B cell (primary cell): Measurements from ENCODE around the gene PPP3CA. TPM values are rescaled to one million over a fixed set of nuclear protein-coding genes. Genes with fewer than 3 reads are reported as not detected.

Experiments
- ATAC-seq: fragments of 200-7000 bp; cut with Tn5 transposase; one replicate; pipeline ENCODE4 v1.10.0; 2021; ENCODE audit warnings: low read depth, mild to moderate bottlenecking, moderate number of reproducible peaks, moderate library complexity
- CTCF ChIA-PET: fragments of 350-600 bp; sonication (Branson Sonifier 250); formaldehyde crosslinking; loops from one replicate; lab custom pipeline; 2021; ENCODE audit warnings: antibody characterized with exemption, inconsistent platforms; lab: Charles Lee
- POLR2A ChIA-PET: fragments of 350-600 bp; sonication (Branson Sonifier 250); formaldehyde crosslinking; loops from one replicate; lab custom pipeline; 2021; ENCODE audit warnings: antibody characterized with exemption; lab: Charles Lee
- DNase-seq: peaks from one replicate; pipeline ENCODE4 v3.0.0; 2013
- H2AFZ ChIP-seq: 2 replicates; pipeline ENCODE4 v1.6.1; 2012; ENCODE audit warnings: mild to moderate bottlenecking, low read depth, low read length; ENCODE audit not compliant: insufficient read depth, poor library complexity, severe bottlenecking
- H3K27ac ChIP-seq, 2 donors: 1 replicate in 1 of 2; 2 replicates in 1 of 2; pipeline ENCODE4 v1.5.1; 2012 to 2013; ENCODE audit warnings: low read length in 2 of 2, mild to moderate bottlenecking in 2 of 2, moderate library complexity in 1 of 2
- H3K27me3 ChIP-seq, 4 experiments: fragments of 200-600 bp in 1 of 4; sonication (generic) in 1 of 4; replicated peaks in 1 of 4; 1 replicate in 2 of 4; 2 replicates in 2 of 4; pipeline versions ENCODE4 v1.6.1 to v1.7.0; 2013 to 2016; ENCODE audit warnings: low read length in 3 of 4, mild to moderate bottlenecking in 2 of 4, mixed read lengths in 1 of 4, moderate library complexity in 1 of 4; ENCODE audit not compliant: insufficient read depth in 4 of 4, control insufficient read depth in 3 of 4; ENCODE audit errors: control extremely low read depth in 1 of 4
- H3K36me3 ChIP-seq, 2 experiments: replicated peaks in 1 of 2; 1 replicate in 1 of 2; 2 replicates in 1 of 2; pipeline versions ENCODE4 v1.6.1 to v1.7.1; 2013; ENCODE audit warnings: low read length in 1 of 2; ENCODE audit not compliant: insufficient read depth in 2 of 2, control insufficient read depth in 1 of 2; ENCODE audit errors: control extremely low read depth in 1 of 2, extremely low read depth in 1 of 2
- H3K4me1 ChIP-seq, 2 donors: fragments of 200-600 bp in 1 of 2; sonication (generic) in 1 of 2; 1 replicate in 1 of 2; 2 replicates in 1 of 2; pipeline versions ENCODE4 v1.5.1 to v1.6.1; 2013 to 2017; ENCODE audit warnings: low read length in 2 of 2; ENCODE audit not compliant: control insufficient read depth in 2 of 2, insufficient read depth in 2 of 2
- H3K4me2 ChIP-seq: replicated peaks from 2 replicates; pipeline ENCODE3; 2012; ENCODE audit warnings: mild to moderate bottlenecking, low read depth, low read length; ENCODE audit not compliant: poor library complexity, severe bottlenecking
- H3K4me3 ChIP-seq, 5 experiments: fragments of 200-600 bp in 1 of 5; sonication (generic) in 1 of 5; 1 replicate in 3 of 5; 2 replicates in 2 of 5; pipeline versions ENCODE4 v1.5.1 to v1.7.0; 2011 to 2016; ENCODE audit warnings: low read length in 4 of 5, mild to moderate bottlenecking in 4 of 5, low read depth in 2 of 5, control low read depth in 1 of 5, moderate library complexity in 1 of 5; ENCODE audit not compliant: insufficient read depth in 1 of 5; ENCODE audit errors: control extremely low read depth in 1 of 5, extremely low read depth in 1 of 5
- H3K79me2 ChIP-seq: fragments of 200-600 bp; sonication (generic); one replicate; pipeline ENCODE4 v1.6.0; 2016; ENCODE audit warnings: low read length; ENCODE audit not compliant: control insufficient read depth, insufficient read depth
- H3K9ac ChIP-seq: fragments of 200-600 bp; sonication (generic); 2 replicates; pipeline ENCODE4 v1.6.1; 2017; ENCODE audit warnings: mild to moderate bottlenecking, low read length, moderate library complexity
- H3K9me3 ChIP-seq, 3 donors: one replicate each; pipeline versions ENCODE4 v1.6.1 to v1.7.1; 2013; ENCODE audit warnings: low read length in 2 of 3; ENCODE audit not compliant: control insufficient read depth in 2 of 3, insufficient read depth in 1 of 3; ENCODE audit errors: control extremely low read depth in 1 of 3
- H4K20me1 ChIP-seq: 2 replicates; pipeline ENCODE4 v1.6.0; 2012; ENCODE audit warnings: mild to moderate bottlenecking, low read length; ENCODE audit not compliant: insufficient read depth, control insufficient read depth, poor library complexity, severe bottlenecking
- H3K27ac Mint-ChIP-seq: one replicate; pipeline ENCODE4 v1.8.0; 2021; ENCODE audit warnings: mixed read lengths
- H3K27me3 Mint-ChIP-seq: one replicate; pipeline ENCODE4 v1.8.0; 2021; ENCODE audit warnings: mixed read lengths
- H3K4me1 Mint-ChIP-seq: one replicate; pipeline ENCODE4 v1.8.0; 2021; ENCODE audit warnings: mixed read lengths
- H3K4me3 Mint-ChIP-seq: one replicate; pipeline ENCODE4 v1.8.0; 2021; ENCODE audit warnings: mixed read lengths
- H3K9me3 Mint-ChIP-seq: one replicate; pipeline ENCODE4 v1.8.0; 2022; ENCODE audit warnings: mixed read lengths; ENCODE audit not compliant: insufficient read depth
- EZH2 ChIP-seq: IDR thresholded peaks from 2 replicates; pipeline ENCODE4 v1.6.1; 2012; ENCODE audit warnings: borderline replicate concordance, low read depth, mild to moderate bottlenecking, moderate library complexity, low read length; ENCODE audit not compliant: insufficient read depth, poor library complexity, severe bottlenecking
- WGBS: methylation state at CpG from one replicate; pipeline ENCODE4 v1.1.5; 2013; ENCODE audit warnings: missing lambda C conversion rate; ENCODE audit not compliant: insufficient coverage; 5-methylcytosine and 5-hydroxymethylcytosine counted together
- intact Hi-C: fragments of 100-400 bp; cut with micrococcal nuclease; formaldehyde crosslinking; loops from one replicate; pipeline ENCODE4 v1.10.0; 2022
- polyA plus RNA-seq: library from polyadenylated mRNA; depleted of rRNA; stranded (reverse); fragments of >200 nt; gene quantifications from 2 replicates; pipeline ENCODE4 v1.2.3, GENCODE V29; 2012
- total RNA-seq, 2 donors: library from RNA; stranded (reverse); fragments of 120-200 nt in 1 of 2; gene quantifications; 1 replicate in 1 of 2; 2 replicates in 1 of 2; pipeline versions ENCODE4 v1.2.3 to v1.2.4, GENCODE V29; 2013 to 2022
- TF ChIP-seq, protein P1 (sequence below): fragments of 200-600 bp; IDR thresholded peaks from one replicate; pipeline ENCODE4 v1.8.0; 2022; ENCODE audit warnings: antibody characterized with exemption, mild to moderate bottlenecking

The PPP3CA gene
- total and polyA plus RNA-seq, 2 donors (not counting 1 experiment from before 2014, with no cell fraction given) = 14.3 to 85.1 TPM

DNA sequence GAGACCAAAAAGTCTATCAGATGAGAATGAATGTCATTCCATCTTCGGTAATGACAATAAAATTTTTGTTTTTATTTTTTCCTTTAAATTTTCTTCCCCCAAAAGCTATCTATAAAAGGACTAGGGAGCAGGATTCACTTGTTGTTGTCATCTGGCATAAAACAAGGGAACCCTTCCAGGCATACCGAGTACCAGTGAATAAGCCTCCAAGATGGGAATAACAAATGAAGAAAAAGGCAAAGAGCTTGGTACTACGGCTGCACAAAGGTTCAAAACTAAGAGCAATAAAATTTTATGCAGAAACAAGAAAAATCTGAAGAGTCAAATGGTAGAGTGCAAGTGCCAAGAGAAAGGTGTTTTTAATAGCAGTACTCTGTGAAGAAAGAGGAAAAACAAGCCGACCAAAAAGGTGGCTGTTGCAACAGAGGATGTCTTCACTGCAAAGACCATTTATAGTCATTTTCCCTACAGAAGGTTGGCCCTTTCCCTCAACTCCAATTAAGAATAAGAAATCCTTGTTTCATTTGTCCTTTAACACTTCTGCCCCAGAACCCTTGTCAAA, 25.8 kb downstream of the PPP3CA start:
- H3K79me2 ChIP-seq = peaks cover 97% of the 10 kb centered on the region
- Mint-ChIP-seq H3K27ac (no peak overlapping the region), H3K9me3 (no peaks in the 10 kb centered on the region), H3K4me1 (peaks cover 64% of the 10 kb centered on the region), H3K27me3 (no peaks in the 10 kb centered on the region), H3K4me3 (no peak overlapping the region)
- 100% methylated on average over 1 of the region's 4 CpGs for WGBS
- no peaks in the 10 kb centered on the region for H3K36me3 ChIP-seq
- peaks cover 59% of the 10 kb centered on the region for H4K20me1 ChIP-seq
- ChIA-PET CTCF (interaction anchor here (1.1 kb wide), 1 partner anchor 152 kb away, joined by 3 read pairs; no protein-coding TSS in a partner anchor), POLR2A (no interaction called here)
- H3K27me3 ChIP-seq = no peaks in the 10 kb centered on the region
- H3K9ac ChIP-seq = no peak overlapping the region
- no peak overlapping the region for H3K4me3 ChIP-seq
- H3K27ac ChIP-seq = no peak overlapping the region
- DNase-seq = no peak
- peaks cover 0 to 3% (median 0%) of the 10 kb centered on the region in 3 donors for H3K9me3 ChIP-seq
- no peak for ATAC-seq
- intact Hi-C loops = no loop called here
- no peak overlapping the region for H3K4me2 ChIP-seq
- peaks cover 14 to 35% of the 10 kb centered on the region in 2 donors for H3K4me1 ChIP-seq
- no peak for TF ChIP-seq EZH2
- TF ChIP-seq, protein P1, sequence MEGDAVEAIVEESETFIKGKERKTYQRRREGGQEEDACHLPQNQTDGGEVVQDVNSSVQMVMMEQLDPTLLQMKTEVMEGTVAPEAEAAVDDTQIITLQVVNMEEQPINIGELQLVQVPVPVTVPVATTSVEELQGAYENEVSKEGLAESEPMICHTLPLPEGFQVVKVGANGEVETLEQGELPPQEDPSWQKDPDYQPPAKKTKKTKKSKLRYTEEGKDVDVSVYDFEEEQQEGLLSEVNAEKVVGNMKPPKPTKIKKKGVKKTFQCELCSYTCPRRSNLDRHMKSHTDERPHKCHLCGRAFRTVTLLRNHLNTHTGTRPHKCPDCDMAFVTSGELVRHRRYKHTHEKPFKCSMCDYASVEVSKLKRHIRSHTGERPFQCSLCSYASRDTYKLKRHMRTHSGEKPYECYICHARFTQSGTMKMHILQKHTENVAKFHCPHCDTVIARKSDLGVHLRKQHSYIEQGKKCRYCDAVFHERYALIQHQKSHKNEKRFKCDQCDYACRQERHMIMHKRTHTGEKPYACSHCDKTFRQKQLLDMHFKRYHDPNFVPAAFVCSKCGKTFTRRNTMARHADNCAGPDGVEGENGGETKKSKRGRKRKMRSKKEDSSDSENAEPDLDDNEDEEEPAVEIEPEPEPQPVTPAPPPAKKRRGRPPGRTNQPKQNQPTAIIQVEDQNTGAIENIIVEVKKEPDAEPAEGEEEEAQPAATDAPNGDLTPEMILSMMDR = no peak
- H2AFZ ChIP-seq = no peak overlapping the region

DNA sequence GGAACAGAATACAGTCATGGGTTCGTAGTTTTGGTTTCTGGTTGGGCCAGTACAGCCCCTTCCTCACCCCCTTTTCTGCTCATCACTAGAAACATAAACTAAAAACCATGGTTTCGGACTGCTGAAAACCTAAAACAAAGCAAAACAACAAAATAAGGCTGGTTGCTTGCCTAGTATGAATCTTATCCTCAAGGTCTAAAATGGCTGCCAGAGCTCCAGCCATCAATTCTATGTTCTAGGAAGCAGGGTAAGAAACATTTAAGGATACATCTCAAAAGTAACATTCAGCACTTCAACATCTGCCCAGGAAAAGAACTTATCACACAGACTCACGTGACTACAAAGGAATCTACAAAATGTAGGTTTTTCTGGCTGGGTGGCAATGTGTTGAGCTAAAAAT, 31.5 kb downstream of the PPP3CA start:
- Mint-ChIP-seq H3K9me3 (no peaks in the 10 kb centered on the region), H3K27me3 (no peaks in the 10 kb centered on the region), H3K4me3 (no peak overlapping the region), H3K27ac (no peak overlapping the region), H3K4me1 (peaks cover 45% of the 10 kb centered on the region)
- WGBS = 94% methylated on average over 2 of the region's 3 CpGs
- ChIA-PET CTCF (no interaction called here), POLR2A (no interaction called here)
- no peaks in the 10 kb centered on the region for H3K36me3 ChIP-seq
- H3K9ac ChIP-seq = no peak overlapping the region
- H3K9me3 ChIP-seq = peaks cover 0 to 6% (median 2%) of the 10 kb centered on the region in 3 donors
- H2AFZ ChIP-seq = no peak overlapping the region
- H3K27ac ChIP-seq = no peak overlapping the region
- intact Hi-C loops = no loop called here
- no peak for TF ChIP-seq EZH2
- TF ChIP-seq, protein P1 = no peak
- no peak overlapping the region for H3K4me3 ChIP-seq
- peaks cover 37% of the 10 kb centered on the region for H4K20me1 ChIP-seq
- no peaks in the 10 kb centered on the region for H3K4me1 ChIP-seq
- no peak overlapping the region for H3K4me2 ChIP-seq
- ATAC-seq = no peak
- H3K27me3 ChIP-seq = no peaks in the 10 kb centered on the region
- H3K79me2 ChIP-seq = peaks cover 90% of the 10 kb centered on the region
- no peak for DNase-seq
